ENCODE data around the gene MAN1B1.

MAN1B1 gene

DNA sequence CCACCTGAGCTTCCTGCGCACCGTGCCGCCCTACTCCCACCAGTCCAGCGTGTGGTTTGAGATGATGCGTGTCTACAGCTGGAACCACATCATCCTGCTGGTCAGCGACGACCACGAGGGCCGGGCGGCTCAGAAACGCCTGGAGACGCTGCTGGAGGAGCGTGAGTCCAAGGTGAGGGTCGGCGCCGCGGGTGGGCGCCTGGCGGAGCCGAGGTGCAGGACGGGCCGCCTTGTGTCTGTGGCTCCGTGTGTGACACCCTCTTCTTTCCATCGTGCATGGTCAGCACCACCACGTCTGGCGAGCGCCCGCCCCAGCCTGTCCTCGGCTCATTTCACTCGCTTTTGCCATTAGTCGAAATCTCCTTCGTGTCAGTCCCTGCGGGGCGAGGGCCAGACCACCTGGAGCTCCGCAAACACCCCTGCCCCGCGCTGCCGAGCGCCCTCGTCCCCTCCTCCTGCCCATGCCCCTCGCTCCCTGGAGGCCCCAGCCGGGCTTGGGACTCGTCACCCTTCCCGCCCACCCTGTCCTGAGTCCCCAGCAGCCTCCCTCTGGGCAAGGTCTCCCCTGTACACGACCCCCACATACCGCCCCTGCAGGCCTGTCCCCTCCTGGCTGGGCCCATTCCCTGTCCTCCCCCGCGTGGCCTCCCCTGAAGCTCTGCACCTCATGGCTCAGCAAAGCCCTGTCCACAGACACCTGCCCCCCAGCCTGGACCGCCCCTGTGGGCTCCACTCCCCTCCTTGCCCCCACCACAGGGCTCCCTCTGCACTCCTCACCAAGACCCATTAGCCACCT is 59.1 kb downstream of the MAN1B1 start:
- no peaks in the 10 kb centered on the region for H3K36me3 ChIP-seq (ENCODE audit: control insufficient read depth, insufficient read depth, low read length)
- H3K9me3 ChIP-seq (ENCODE audit: control insufficient read depth, insufficient read depth, low read length) = no peaks in the 10 kb centered on the region

GRCh38 chr9:137146527-137146918 is 59.7 kb downstream of the MAN1B1 start:
- no peak overlapping the region for H3K9ac ChIP-seq (ENCODE audit: low read depth, low read length)
- H3K4me3 ChIP-seq (ENCODE audit: low read depth, low read length) = no peak overlapping the region
- H3K27ac ChIP-seq (ENCODE audit: low read depth, low read length) = no peak overlapping the region
- peaks cover 27% of the 10 kb centered on the region for H3K27me3 ChIP-seq (ENCODE audit: control insufficient read depth, insufficient read depth, low read length)
- no peaks in the 10 kb centered on the region for H3K36me3 ChIP-seq (ENCODE audit: control insufficient read depth, insufficient read depth, low read length)
- H3K4me1 ChIP-seq (ENCODE audit: control insufficient read depth, insufficient read depth, low read length) = no peaks in the 10 kb centered on the region
- H3K9me3 ChIP-seq (ENCODE audit: control insufficient read depth, insufficient read depth, low read length) = no peaks in the 10 kb centered on the region

More for the DNA sequence above, 59.1 kb downstream of the MAN1B1 start:
- no peaks in the 10 kb centered on the region for H3K4me1 ChIP-seq (ENCODE audit: control insufficient read depth, insufficient read depth, low read length)
- H3K4me3 ChIP-seq (ENCODE audit: low read depth, low read length) = no peak overlapping the region
- no peak overlapping the region for H3K9ac ChIP-seq (ENCODE audit: low read depth, low read length)
- H3K27me3 ChIP-seq (ENCODE audit: control insufficient read depth, insufficient read depth, low read length) = peaks cover 33% of the 10 kb centered on the region
- no peak overlapping the region for H3K27ac ChIP-seq (ENCODE audit: low read depth, low read length)

DNA sequence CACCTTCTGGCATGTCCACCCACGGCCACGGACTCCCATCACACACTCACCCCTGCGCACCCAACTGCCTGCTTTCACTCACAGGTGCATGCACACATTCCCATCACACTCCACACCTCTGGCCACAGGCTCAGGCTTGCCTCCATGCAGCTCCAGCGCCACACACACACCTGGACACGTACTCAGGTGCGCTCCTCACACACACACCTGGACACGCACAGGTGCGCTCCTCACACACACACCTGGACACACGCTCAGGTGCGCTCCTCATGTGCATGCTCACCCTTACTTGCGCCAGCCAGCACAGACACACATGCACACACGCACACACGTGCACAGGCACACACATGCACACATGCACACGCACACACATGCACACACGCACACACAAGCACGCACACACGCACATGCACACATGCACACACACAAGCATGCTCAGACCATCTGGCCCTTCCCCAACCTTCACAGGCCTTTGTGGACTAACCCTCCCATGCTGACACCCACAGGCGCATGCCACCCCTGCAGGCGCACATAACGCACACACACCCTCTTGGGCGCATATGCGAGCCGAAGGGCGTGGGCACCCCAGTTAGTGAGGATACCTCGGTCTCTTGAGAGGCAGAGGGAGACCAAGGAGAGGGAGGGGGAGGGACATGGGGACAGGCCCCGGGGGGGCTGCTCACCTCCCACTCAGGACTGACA is 60.5 kb downstream of the MAN1B1 start:
- no peaks in the 10 kb centered on the region for H3K4me1 ChIP-seq (ENCODE audit: control insufficient read depth, insufficient read depth, low read length)
- H3K4me3 ChIP-seq (ENCODE audit: low read depth, low read length) = no peak overlapping the region
- H3K9ac ChIP-seq (ENCODE audit: low read depth, low read length) = no peak overlapping the region
- no peaks in the 10 kb centered on the region for H3K36me3 ChIP-seq (ENCODE audit: control insufficient read depth, insufficient read depth, low read length)
- H3K27ac ChIP-seq (ENCODE audit: low read depth, low read length) = no peak overlapping the region
- no peaks in the 10 kb centered on the region for H3K9me3 ChIP-seq (ENCODE audit: control insufficient read depth, insufficient read depth, low read length)
- H3K27me3 ChIP-seq (ENCODE audit: control insufficient read depth, insufficient read depth, low read length) = peaks cover 22% of the 10 kb centered on the region

DNA sequence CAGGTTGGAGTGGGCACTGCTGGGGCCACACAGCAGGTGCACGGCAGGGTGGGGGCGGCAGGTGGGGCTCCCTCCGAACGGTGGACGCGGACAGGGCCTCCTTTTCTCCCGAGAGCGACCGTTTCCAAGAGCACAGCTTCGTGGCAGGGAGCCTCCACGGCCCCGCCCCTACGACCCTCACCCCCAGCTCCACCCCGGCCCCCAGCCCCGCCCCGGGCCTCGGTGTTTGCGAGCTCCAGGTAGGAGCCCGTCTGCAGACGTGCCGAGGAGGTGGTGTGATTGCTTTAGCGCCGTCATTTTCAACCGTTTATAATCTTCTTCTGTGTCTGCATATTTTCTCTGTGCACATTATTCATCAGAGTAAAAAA is 61.0 kb downstream of the MAN1B1 start:
- H3K4me1 ChIP-seq (ENCODE audit: control insufficient read depth, insufficient read depth, low read length) = no peaks in the 10 kb centered on the region
- no peak overlapping the region for H3K27ac ChIP-seq (ENCODE audit: low read depth, low read length)
- H3K9me3 ChIP-seq (ENCODE audit: control insufficient read depth, insufficient read depth, low read length) = no peaks in the 10 kb centered on the region
- no peak overlapping the region for H3K9ac ChIP-seq (ENCODE audit: low read depth, low read length)
- peaks cover 19% of the 10 kb centered on the region for H3K27me3 ChIP-seq (ENCODE audit: control insufficient read depth, insufficient read depth, low read length)
- H3K36me3 ChIP-seq (ENCODE audit: control insufficient read depth, insufficient read depth, low read length) = no peaks in the 10 kb centered on the region
- H3K4me3 ChIP-seq (ENCODE audit: low read depth, low read length) = no peak overlapping the region

DNA sequence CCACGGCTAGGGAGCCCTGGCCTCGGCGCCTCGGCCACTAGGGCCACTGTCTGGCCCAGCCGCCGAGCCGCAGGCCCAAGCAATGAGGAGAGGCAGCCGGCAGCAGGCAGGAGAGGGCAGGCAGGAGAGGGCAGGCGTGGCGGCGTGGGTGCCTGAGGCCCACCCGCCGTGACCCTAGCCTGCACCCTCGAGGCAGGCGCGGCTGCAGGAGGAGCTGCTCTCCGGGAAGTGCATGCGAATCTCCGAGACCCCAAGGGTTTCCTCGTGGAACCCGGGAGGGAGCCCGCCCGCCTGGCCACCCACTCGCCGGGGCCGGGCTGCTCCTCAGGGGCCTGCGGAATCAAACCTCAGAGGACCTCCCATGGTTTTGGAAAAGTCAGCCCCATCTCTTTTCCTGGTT is 61.5 kb downstream of the MAN1B1 start:
- no peak overlapping the region for H3K9ac ChIP-seq (ENCODE audit: low read depth, low read length)
- no peaks in the 10 kb centered on the region for H3K9me3 ChIP-seq (ENCODE audit: control insufficient read depth, insufficient read depth, low read length)
- H3K27me3 ChIP-seq (ENCODE audit: control insufficient read depth, insufficient read depth, low read length) = peaks cover 15% of the 10 kb centered on the region
- no peaks in the 10 kb centered on the region for H3K4me1 ChIP-seq (ENCODE audit: control insufficient read depth, insufficient read depth, low read length)
- no peak overlapping the region for H3K4me3 ChIP-seq (ENCODE audit: low read depth, low read length)
- no peak overlapping the region for H3K27ac ChIP-seq (ENCODE audit: low read depth, low read length)
- no peaks in the 10 kb centered on the region for H3K36me3 ChIP-seq (ENCODE audit: control insufficient read depth, insufficient read depth, low read length)

DNA sequence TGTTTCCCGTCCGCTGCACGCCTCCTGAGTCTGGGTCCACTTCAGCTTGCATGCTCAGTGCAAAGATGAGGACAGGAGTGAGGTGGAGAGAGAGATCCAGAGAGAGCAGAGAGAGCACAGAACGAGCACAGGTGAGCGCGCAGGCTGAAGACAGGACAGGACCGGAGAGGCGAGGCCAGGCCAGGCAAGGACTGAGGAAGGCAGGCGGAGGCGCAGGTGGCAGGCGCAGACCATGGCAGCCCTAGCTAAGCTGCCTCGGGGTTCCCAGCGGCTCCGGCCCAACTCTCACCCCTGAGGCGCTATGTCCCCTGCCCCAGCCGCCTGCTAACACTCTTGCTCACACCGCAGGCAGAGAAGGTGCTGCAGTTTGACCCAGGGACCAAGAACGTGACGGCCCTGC is 61.9 kb downstream of the MAN1B1 start:
- no peak overlapping the region for H3K9ac ChIP-seq (ENCODE audit: low read depth, low read length)
- no peaks in the 10 kb centered on the region for H3K9me3 ChIP-seq (ENCODE audit: control insufficient read depth, insufficient read depth, low read length)
- H3K36me3 ChIP-seq (ENCODE audit: control insufficient read depth, insufficient read depth, low read length) = no peaks in the 10 kb centered on the region
- H3K27me3 ChIP-seq (ENCODE audit: control insufficient read depth, insufficient read depth, low read length) = peaks cover 10% of the 10 kb centered on the region
- no peak overlapping the region for H3K4me3 ChIP-seq (ENCODE audit: low read depth, low read length)
- H3K4me1 ChIP-seq (ENCODE audit: control insufficient read depth, insufficient read depth, low read length) = no peaks in the 10 kb centered on the region
- no peak overlapping the region for H3K27ac ChIP-seq (ENCODE audit: low read depth, low read length)

GRCh38 chr9:137149363-137149762 is 62.6 kb downstream of the MAN1B1 start:
- H3K4me3 ChIP-seq (ENCODE audit: low read depth, low read length) = no peak overlapping the region
- no peaks in the 10 kb centered on the region for H3K9me3 ChIP-seq (ENCODE audit: control insufficient read depth, insufficient read depth, low read length)
- no peaks in the 10 kb centered on the region for H3K4me1 ChIP-seq (ENCODE audit: control insufficient read depth, insufficient read depth, low read length)
- H3K36me3 ChIP-seq (ENCODE audit: control insufficient read depth, insufficient read depth, low read length) = no peaks in the 10 kb centered on the region
- H3K9ac ChIP-seq (ENCODE audit: low read depth, low read length) = no peak overlapping the region
- peaks cover 5% of the 10 kb centered on the region; the same call in 1 of the 2 replicates for H3K27me3 ChIP-seq (ENCODE audit: control insufficient read depth, insufficient read depth, low read length)
- no peak overlapping the region for H3K27ac ChIP-seq (ENCODE audit: low read depth, low read length)

GRCh38 chr9:137149942-137150616 is 63.3 kb downstream of the MAN1B1 start:
- peaks cover 10% of the 10 kb centered on the region for H3K27me3 ChIP-seq (ENCODE audit: control insufficient read depth, insufficient read depth, low read length)
- no peak overlapping the region for H3K9ac ChIP-seq (ENCODE audit: low read depth, low read length)
- H3K27ac ChIP-seq (ENCODE audit: low read depth, low read length) = no peak overlapping the region
- H3K36me3 ChIP-seq (ENCODE audit: control insufficient read depth, insufficient read depth, low read length) = no peaks in the 10 kb centered on the region
- no peak overlapping the region for H3K4me3 ChIP-seq (ENCODE audit: low read depth, low read length)
- no peaks in the 10 kb centered on the region for H3K9me3 ChIP-seq (ENCODE audit: control insufficient read depth, insufficient read depth, low read length)
- H3K4me1 ChIP-seq (ENCODE audit: control insufficient read depth, insufficient read depth, low read length) = no peaks in the 10 kb centered on the region

- H3K9me3 ChIP-seq (ENCODE audit: control insufficient read depth, insufficient read depth, low read length) = no peaks in the 10 kb centered on the region
- H3K4me1 ChIP-seq (ENCODE audit: control insufficient read depth, insufficient read depth, low read length) = no peaks in the 10 kb centered on the region
- H3K27ac ChIP-seq (ENCODE audit: low read depth, low read length) = no peak overlapping the region
- H3K27me3 ChIP-seq (ENCODE audit: control insufficient read depth, insufficient read depth, low read length) = peaks cover 15% of the 10 kb centered on the region
- no peak overlapping the region for H3K4me3 ChIP-seq (ENCODE audit: low read depth, low read length)
- no peaks in the 10 kb centered on the region for H3K36me3 ChIP-seq (ENCODE audit: control insufficient read depth, insufficient read depth, low read length)
- H3K9ac ChIP-seq (ENCODE audit: low read depth, low read length) = no peak overlapping the region
These were observed 64.1 kb downstream of the MAN1B1 start for GRCh38 chr9:137150617-137151457.

GRCh38 chr9:137152844-137153405 is 66.1 kb downstream of the MAN1B1 start:
- H3K9me3 ChIP-seq (ENCODE audit: control insufficient read depth, insufficient read depth, low read length) = no peaks in the 10 kb centered on the region
- no peak overlapping the region for H3K9ac ChIP-seq (ENCODE audit: low read depth, low read length)
- H3K36me3 ChIP-seq (ENCODE audit: control insufficient read depth, insufficient read depth, low read length) = no peaks in the 10 kb centered on the region
- H3K4me3 ChIP-seq (ENCODE audit: low read depth, low read length) = no peak overlapping the region
- H3K27me3 ChIP-seq (ENCODE audit: control insufficient read depth, insufficient read depth, low read length) = peaks cover 32% of the 10 kb centered on the region
- no peaks in the 10 kb centered on the region for H3K4me1 ChIP-seq (ENCODE audit: control insufficient read depth, insufficient read depth, low read length)
- no peak overlapping the region for H3K27ac ChIP-seq (ENCODE audit: low read depth, low read length)

Data from HUES48 (cell line).